H1 (cell line): ENCODE measurements around the gene WDFY4. TPM values are rescaled to one million over a fixed set of nuclear protein-coding genes. Genes with fewer than 3 reads are reported as not detected.

Experiments used
- CTCF ChIA-PET: fragments of 300-600 bp; sonication (Branson Sonifier 250); formaldehyde crosslinking; loops from one replicate; lab custom pipeline; 2021; ENCODE audit not compliant: partially characterized antibody; lab: Charles Lee
- POLR2A ChIA-PET: fragments of 300-600 bp; sonication (Branson Sonifier 250); formaldehyde crosslinking; loops from one replicate; lab custom pipeline; 2021; ENCODE audit warnings: inconsistent platforms; ENCODE audit not compliant: partially characterized antibody; lab: Charles Lee
- DNase-seq, 2 experiments: peaks; one replicate each; pipeline versions ENCODE4 v3.0.0 to v3.0.0-alpha.2; 2010 to 2022; ENCODE audit warnings: low spot score in 2 of 2, low read depth in 1 of 2, mixed read lengths in 1 of 2
- FAIRE-seq: peaks from 2 replicates; lab custom pipeline; 2011; peaks lifted over from hg19 to GRCh38; lab: Jason Lieb, UNC
- H2AFZ ChIP-seq: 2 replicates; pipeline ENCODE4 v1.8.1; 2012; ENCODE audit warnings: low read length, inconsistent platforms
- H2AK5ac ChIP-seq: 2 replicates; pipeline ENCODE4 v1.6.1; 2013; ENCODE audit warnings: low read depth, low read length
- H2BK120ac ChIP-seq: replicated peaks from 2 replicates; pipeline ENCODE3; 2013; ENCODE audit warnings: low read depth, low read length, inconsistent platforms
- H2BK12ac ChIP-seq: 2 replicates; pipeline ENCODE4 v1.6.1; 2013; ENCODE audit warnings: low read depth, low read length
- H2BK15ac ChIP-seq: 2 replicates; pipeline ENCODE4 v1.6.1; 2013; ENCODE audit warnings: low read length
- H2BK20ac ChIP-seq: 2 replicates; pipeline ENCODE4 v1.6.1; 2013; ENCODE audit warnings: low read length
- H2BK5ac ChIP-seq: 2 replicates; pipeline ENCODE4 v1.6.1; 2013; ENCODE audit warnings: low read depth, low read length
- H3K14ac ChIP-seq: 2 replicates; pipeline ENCODE4 v1.6.1; 2013; ENCODE audit warnings: inconsistent platforms; ENCODE audit not compliant: insufficient read length
- H3K18ac ChIP-seq: 2 replicates; pipeline ENCODE4 v1.6.1; 2013; ENCODE audit warnings: low read length; ENCODE audit errors: extremely low read depth
- H3K23ac ChIP-seq: 2 replicates; pipeline ENCODE4 v1.6.1; 2013; ENCODE audit warnings: inconsistent platforms; ENCODE audit not compliant: insufficient read length
- H3K23me2 ChIP-seq: 2 replicates; pipeline ENCODE4 v1.6.1; 2013; ENCODE audit warnings: low read depth, low read length
- H3K27ac ChIP-seq: 2 replicates; pipeline ENCODE4 v1.6.1; 2011; ENCODE audit warnings: low read depth, low read length, inconsistent platforms
- H3K27me3 ChIP-seq, 4 experiments: replicated peaks in 1 of 4; 1 replicate in 1 of 4; 2 replicates in 3 of 4; pipeline versions ENCODE4 v1.6.1 to v1.8.1; 2011 to 2013; ENCODE audit warnings: low read length in 3 of 4, mild to moderate bottlenecking in 3 of 4, inconsistent platforms in 2 of 4, mixed read lengths in 2 of 4, moderate library complexity in 1 of 4; ENCODE audit not compliant: control insufficient read depth in 3 of 4, insufficient read depth in 3 of 4; ENCODE audit errors: extremely low read depth in 1 of 4
- H3K36me3 ChIP-seq, 4 experiments: 2 replicates each; pipeline versions ENCODE4 v1.6.1 to v1.8.1; 2011 to 2013; ENCODE audit warnings: mild to moderate bottlenecking in 4 of 4, low read length in 3 of 4, moderate library complexity in 2 of 4, control low read depth in 1 of 4, inconsistent platforms in 1 of 4; ENCODE audit not compliant: insufficient read depth in 4 of 4, control insufficient read depth in 2 of 4
- H3K4ac ChIP-seq: replicated peaks from 2 replicates; pipeline ENCODE3; 2013; ENCODE audit warnings: low read length, low read depth, mixed read lengths, inconsistent platforms; ENCODE audit not compliant: insufficient read length
- H3K4me1 ChIP-seq, 4 experiments: replicated peaks in 1 of 4; 1 replicate in 1 of 4; 2 replicates in 3 of 4; pipeline versions ENCODE4 v1.6.1 to v1.8.1; 2011 to 2013; ENCODE audit warnings: low read length in 3 of 4, inconsistent platforms in 2 of 4, mixed read lengths in 1 of 4; ENCODE audit not compliant: insufficient read depth in 4 of 4, control insufficient read depth in 3 of 4
- H3K4me2 ChIP-seq, 2 experiments: 2 replicates each; pipeline versions ENCODE4 v1.6.1 to v1.8.1; 2011 to 2013; ENCODE audit warnings: low read depth in 2 of 2, low read length in 2 of 2, control low read depth in 1 of 2, inconsistent platforms in 1 of 2, mild to moderate bottlenecking in 1 of 2; ENCODE audit not compliant: insufficient read depth in 1 of 2
- H3K4me3 ChIP-seq, 4 experiments: fragments of 200-600, 300-600 bp in 1 of 4; sonication (generic), shearing (Covaris generic), sonication (Bioruptor Twin) in 1 of 4; 2 replicates each; pipeline versions ENCODE4 v1.5.1 to v1.8.1; 2011 to 2016; ENCODE audit warnings: low read length in 4 of 4, low read depth in 3 of 4, control low read depth in 2 of 4, inconsistent platforms in 2 of 4, mild to moderate bottlenecking in 2 of 4, mixed read lengths in 1 of 4, moderate library complexity in 1 of 4; ENCODE audit not compliant: insufficient read depth in 2 of 4; ENCODE audit errors: extremely low read depth in 1 of 4
- H3K56ac ChIP-seq: replicated peaks from 2 replicates; pipeline ENCODE3; 2013; ENCODE audit warnings: low read depth, mild to moderate bottlenecking, mixed read lengths, low read length, inconsistent platforms; ENCODE audit not compliant: insufficient read length
- H3K79me1 ChIP-seq: 2 replicates; pipeline ENCODE4 v1.6.1; 2013; ENCODE audit warnings: low read depth, low read length, control low read depth
- H3K79me2 ChIP-seq, 2 experiments: 2 replicates each; pipeline versions ENCODE4 v1.6.1 to v1.8.1; 2012 to 2013; ENCODE audit warnings: low read length in 2 of 2, mild to moderate bottlenecking in 2 of 2, inconsistent platforms in 1 of 2; ENCODE audit not compliant: insufficient read depth in 2 of 2, control insufficient read depth in 1 of 2
- H3K9ac ChIP-seq, 4 experiments: replicated peaks in 1 of 4; 1 replicate in 1 of 4; 2 replicates in 3 of 4; pipeline versions ENCODE4 v1.6.1 to v1.8.1; 2011 to 2013; ENCODE audit warnings: low read depth in 3 of 4, low read length in 3 of 4, control low read depth in 2 of 4, mild to moderate bottlenecking in 2 of 4, moderate library complexity in 2 of 4, inconsistent platforms in 1 of 4; ENCODE audit errors: extremely low read depth in 1 of 4
- H3K9me3 ChIP-seq, 2 experiments: 2 replicates each; pipeline versions ENCODE4 v1.6.1 to v1.8.1; 2012 to 2013; ENCODE audit warnings: mild to moderate bottlenecking in 2 of 2, moderate library complexity in 2 of 2, control low read depth in 1 of 2, inconsistent platforms in 1 of 2, low read depth in 1 of 2, low read length in 1 of 2, mixed read lengths in 1 of 2; ENCODE audit not compliant: insufficient read depth in 2 of 2
- H4K20me1 ChIP-seq, 2 experiments: replicated peaks in 1 of 2; 2 replicates each; pipeline versions ENCODE3 to v1.8.1; 2011 to 2013; ENCODE audit warnings: inconsistent platforms in 2 of 2, low read length in 2 of 2, mild to moderate bottlenecking in 1 of 2; ENCODE audit not compliant: insufficient read depth in 2 of 2, control insufficient read depth in 1 of 2
- H4K5ac ChIP-seq: 2 replicates; pipeline ENCODE4 v1.6.1; 2013; ENCODE audit warnings: low read length, low read depth, mixed read lengths, inconsistent platforms; ENCODE audit not compliant: insufficient read length
- H4K8ac ChIP-seq: 2 replicates; pipeline ENCODE4 v1.8.0; 2013; ENCODE audit warnings: mild to moderate bottlenecking, moderate library complexity, low read length, inconsistent platforms; ENCODE audit not compliant: insufficient read depth; ENCODE audit errors: extremely low read depth
- H4K91ac ChIP-seq: replicated peaks from 2 replicates; pipeline ENCODE3; 2013; ENCODE audit warnings: low read length, mixed read lengths, inconsistent platforms; ENCODE audit not compliant: insufficient read length
- CTBP2 ChIP-seq: IDR thresholded peaks from 2 replicates; pipeline ENCODE4 v1.7.0; 2011; ENCODE audit warnings: borderline replicate concordance, mild to moderate bottlenecking, moderate library complexity, mixed read lengths, low read length; ENCODE audit not compliant: insufficient read depth, insufficient read length
- CTCF ChIP-seq, 3 experiments: IDR thresholded peaks; 1 replicate in 2 of 3; 2 replicates in 1 of 3; pipeline versions ENCODE4 v1.5.1 to v1.6.1; 2011; ENCODE audit warnings: low read length in 3 of 3, mild to moderate bottlenecking in 3 of 3, inconsistent platforms in 2 of 3, low read depth in 1 of 3, moderate library complexity in 1 of 3; ENCODE audit not compliant: insufficient read depth in 1 of 3; ENCODE audit errors: control extremely low read depth in 1 of 3
- EP300 ChIP-seq, 2 experiments: IDR thresholded peaks; 1 replicate in 1 of 2; 2 replicates in 1 of 2; pipeline ENCODE4 v1.6.1; 2011 to 2012; ENCODE audit warnings: low read depth in 2 of 2, low read length in 2 of 2, mild to moderate bottlenecking in 2 of 2, borderline replicate concordance in 1 of 2, inconsistent platforms in 1 of 2, moderate library complexity in 1 of 2
- EZH2 ChIP-seq: fragments of 200-600 bp; sonication (generic); IDR thresholded peaks from 2 replicates; pipeline ENCODE4 v1.7.1; 2012; ENCODE audit warnings: low read depth, mild to moderate bottlenecking, moderate library complexity, low read length, inconsistent platforms; ENCODE audit not compliant: severe bottlenecking
- KDM1A ChIP-seq: fragments of 200-600, 300-600 bp; sonication (generic); IDR thresholded peaks from 2 replicates; pipeline ENCODE4 v1.7.1; 2016; ENCODE audit warnings: mild to moderate bottlenecking, low read length, borderline replicate concordance
- NRF1 ChIP-seq: IDR thresholded peaks from 2 replicates; pipeline ENCODE4 v1.6.1; 2011; ENCODE audit warnings: mild to moderate bottlenecking, low read depth, low read length, improper control_type of control experiment
- POLR2AphosphoS5 ChIP-seq: IDR thresholded peaks from 2 replicates; pipeline ENCODE4 v1.6.1; 2011; ENCODE audit warnings: low read depth, low read length
- SIN3A ChIP-seq, 2 experiments: IDR thresholded peaks in 1 of 2; conservative IDR thresholded peaks in 1 of 2; 2 replicates each; pipeline ENCODE4 v1.6.1; 2011 to 2012; ENCODE audit warnings: low read length in 2 of 2, improper control_type of control experiment in 1 of 2, low read depth in 1 of 2, mild to moderate bottlenecking in 1 of 2
- SP4 ChIP-seq: IDR thresholded peaks from 2 replicates; pipeline ENCODE4 v1.6.1; 2012; ENCODE audit warnings: low read length, inconsistent platforms
- TAF1 ChIP-seq: IDR thresholded peaks from 2 replicates; pipeline ENCODE4 v1.6.1; 2011; ENCODE audit warnings: mild to moderate bottlenecking, low read depth, low read length
- ZNF274 ChIP-seq: IDR thresholded peaks from 2 replicates; pipeline ENCODE4 v1.7.0; 2012; ENCODE audit warnings: low read length, borderline replicate concordance; ENCODE audit errors: extremely low read depth
- WGBS, 2 experiments: shearing (Covaris generic) in 1 of 2; methylation state at CpG; one replicate each; pipeline versions ENCODE4 v1.1.6 to v1.1.7; 2013 to 2015; ENCODE audit warnings: low lambda C conversion rate in 2 of 2, mixed read lengths in 2 of 2, inconsistent platforms in 1 of 2, low coverage in 1 of 2, missing lambda C conversion rate in 1 of 2; ENCODE audit not compliant: insufficient replicate concordance in 2 of 2, insufficient coverage in 1 of 2, insufficient read length in 1 of 2; ENCODE audit errors: extremely low coverage in 1 of 2, missing lambda C conversion rate in 1 of 2; 5-methylcytosine and 5-hydroxymethylcytosine counted together
- polyA plus RNA-seq, 7 experiments: library from polyadenylated mRNA; depleted of rRNA in 3 of 7; stranded (reverse) in 5 of 7; unstranded in 2 of 7; fragments of >200 nt in 5 of 7; fragments of 200-250 nt in 2 of 7; gene quantifications; 1 replicate in 5 of 7; 2 replicates in 1 of 7; 4 replicates in 1 of 7; pipeline versions ENCODE4 v1.2.1 to v1.2.3, GENCODE V29; 2011 to 2013; ENCODE audit warnings: missing spikeins in 2 of 7, mixed read lengths in 2 of 7
- total RNA-seq: library from RNA; stranded (reverse); fragmentation: NEBNext Ultra II Directional; extraction: Animal tissue kit (Norgen Biotek cat#: 25700); gene quantifications from 2 replicates; pipeline ENCODE4 v1.2.1, GENCODE V29; 2021

Gene WDFY4
- total and polyA plus RNA-seq, 2 of the 8 experiments (the other 6 are each of a cell fraction or from before 2014, with no cell fraction given): not detected

- Histone ChIP-seq H3K27ac (no peak overlapping the region), H3K27me3 (no peaks in the 10 kb centered on the region), H3K79me2 (no peaks in the 10 kb centered on the region), H3K9ac (no peak overlapping the region), H3K79me1 (no peaks in the 10 kb centered on the region), H2BK5ac (no peak overlapping the region), H4K91ac (no peak overlapping the region), H3K23ac (no peak overlapping the region), H3K36me3 (no peaks in the 10 kb centered on the region), H3K18ac (no peak overlapping the region), H3K14ac (no peak overlapping the region), H2BK15ac (no peak overlapping the region), H3K23me2 (no peaks in the 10 kb centered on the region), H4K8ac (no peak overlapping the region), H3K4me2 (no peak overlapping the region), H4K20me1 (no peaks in the 10 kb centered on the region), H3K4me3 (no peak overlapping the region), H3K4ac (no peak overlapping the region), H2BK12ac (no peak overlapping the region), H3K56ac (no peak overlapping the region), H2AK5ac (no peak overlapping the region), H2AFZ (no peak overlapping the region), H2BK120ac (no peak overlapping the region), H3K4me1 (no peaks in the 10 kb centered on the region; a peak in 1 of 7 replicates), H4K5ac (no peak overlapping the region), H2BK20ac (no peak overlapping the region), H3K9me3 (no peaks in the 10 kb centered on the region)
- ChIA-PET POLR2A (no interaction called here), CTCF (interaction anchor here (1.2 to 2.0 kb wide), 3 partner anchors 8 to 186 kb away, joined by 3 to 4 read pairs (median 3); no protein-coding TSS in a partner anchor)
- DNase-seq (no peak), FAIRE-seq (no peak)
- WGBS, 2 experiments: 94% methylated on average over 9 of the region's 9 CpGs; no CpG with 5 or more reads in 1 of the 2 experiments
- no peak for TF ChIP-seq POLR2AphosphoS5
- no peak for TF ChIP-seq NRF1
- no peak for TF ChIP-seq EZH2
- no peak for TF ChIP-seq KDM1A
- no peak for TF ChIP-seq CTBP2
- TF ChIP-seq TAF1: no peak
- no peak for TF ChIP-seq CTCF (IDR thresholded peaks at IDR 0.05; ENCODE audit: control extremely low read depth in 1 of 3, insufficient read depth in 1 of 3, low read depth in 1 of 3, low read length in 3 of 3)
- TF ChIP-seq SIN3A (conservative IDR thresholded peaks at IDR 0.05 in 1 of 2, IDR thresholded peaks at IDR 0.05 in 1 of 2; ENCODE audit: low read depth in 1 of 2, low read length in 2 of 2): no peak
- no peak for TF ChIP-seq SP4
- TF ChIP-seq EP300 (IDR thresholded peaks at IDR 0.05; ENCODE audit: borderline replicate concordance in 1 of 2, low read depth in 2 of 2, low read length in 2 of 2): no peak
- no peak for TF ChIP-seq ZNF274
These were observed 109.4 kb downstream of the WDFY4 start for GRCh38 chr10:48794074-48794473.
